SK-N-SH (cell line): ENCODE data around the gene RAC2. TPM values are rescaled to one million over a fixed set of nuclear protein-coding genes. Genes with fewer than 3 reads are reported as not detected.

ENCODE experiments used
- CTCF ChIA-PET: fragments of 300-600, 350-600 bp; formaldehyde crosslinking; extraction: SDS; loops from one replicate; lab custom pipeline; 2021; lab: Yijun Ruan, JAX
- POLR2A ChIA-PET: fragments of 350-600 bp; sonication (Branson Sonifier 250); formaldehyde crosslinking; extraction: SDS; loops from one replicate; lab custom pipeline; 2020; ENCODE audit warnings: antibody characterized with exemption, inconsistent platforms; lab: Yijun Ruan, JAX
- DNase-seq: peaks from one replicate; pipeline ENCODE4 v3.0.0; 2012
- H2AFZ ChIP-seq: fragments of 200-600 bp; sonication (generic); 2 replicates; pipeline ENCODE4 v1.8.1; 2016; ENCODE audit warnings: antibody characterized with exemption, mild to moderate bottlenecking, low read depth
- H3F3A ChIP-seq: fragments of 200-600 bp; sonication (generic); replicated peaks from 2 replicates; pipeline ENCODE3; 2016; ENCODE audit warnings: antibody characterized with exemption, mild to moderate bottlenecking; ENCODE audit not compliant: insufficient read depth
- H3K27ac ChIP-seq, 2 experiments: fragments of 200-500 bp in 1 of 2; fragments of 200-600 bp in 1 of 2; sonication (Bioruptor generic) in 1 of 2; sonication (generic), shearing (Covaris generic) in 1 of 2; 2 replicates each; pipeline versions ENCODE4 v1.5.1 to v1.6.1; 2014 to 2016; ENCODE audit warnings: low read depth in 2 of 2, inconsistent platforms in 1 of 2, low read length in 1 of 2, mild to moderate bottlenecking in 1 of 2, mixed read lengths in 1 of 2
- H3K27me3 ChIP-seq: fragments of 200-600 bp; sonication (generic), shearing (Covaris generic); 2 replicates; pipeline ENCODE4 v1.6.1; 2016; ENCODE audit warnings: mixed run types; ENCODE audit not compliant: insufficient read depth
- H3K36me3 ChIP-seq, 2 experiments: fragments of 200-500 bp in 1 of 2; fragments of 200-600 bp in 1 of 2; sonication (Bioruptor generic) in 1 of 2; sonication (generic) in 1 of 2; replicated peaks in 1 of 2; 2 replicates each; pipeline versions ENCODE3 to v1.5.1; 2014 to 2016; ENCODE audit warnings: low read length in 1 of 2, mild to moderate bottlenecking in 1 of 2; ENCODE audit not compliant: insufficient read depth in 2 of 2, control insufficient read depth in 1 of 2
- H3K4me1 ChIP-seq, 2 experiments: fragments of 200-500 bp in 1 of 2; fragments of 200-600 bp in 1 of 2; sonication (Bioruptor generic) in 1 of 2; sonication (generic), shearing (Covaris generic) in 1 of 2; 2 replicates each; pipeline versions ENCODE4 v1.5.1 to v1.6.1; 2014 to 2016; ENCODE audit warnings: low read depth in 1 of 2, low read length in 1 of 2, mixed run types in 1 of 2; ENCODE audit not compliant: insufficient read depth in 2 of 2, control insufficient read depth in 1 of 2
- H3K4me2 ChIP-seq: fragments of 200-600 bp; sonication (generic), shearing (Covaris generic); 2 replicates; pipeline ENCODE4 v1.6.1; 2017; ENCODE audit warnings: mixed run types
- H3K4me3 ChIP-seq, 2 experiments: fragments of 200-500 bp in 1 of 2; fragments of 200-600 bp in 1 of 2; sonication (Bioruptor generic) in 1 of 2; sonication (generic), shearing (Covaris generic) in 1 of 2; 2 replicates each; pipeline versions ENCODE4 v1.5.1 to v1.8.1; 2014 to 2016; ENCODE audit warnings: low read depth in 2 of 2, inconsistent platforms in 1 of 2, low read length in 1 of 2, mild to moderate bottlenecking in 1 of 2, mixed read lengths in 1 of 2, moderate library complexity in 1 of 2
- H3K79me2 ChIP-seq: fragments of 200-600 bp; sonication (generic); 2 replicates; pipeline ENCODE4 v1.8.1; 2017; ENCODE audit warnings: mild to moderate bottlenecking; ENCODE audit not compliant: insufficient read depth
- H3K9ac ChIP-seq: fragments of 200-600 bp; sonication (generic); 2 replicates; pipeline ENCODE4 v1.6.1; 2017; ENCODE audit warnings: mixed run types
- H3K9me2 ChIP-seq: fragments of 200-600 bp; sonication (generic); 2 replicates; pipeline ENCODE4 v1.6.1; 2017; ENCODE audit warnings: mixed run types
- H3K9me3 ChIP-seq: fragments of 200-600 bp; sonication (generic); 2 replicates; pipeline ENCODE4 v1.6.1; 2017; ENCODE audit warnings: mixed run types, mild to moderate bottlenecking, moderate library complexity
- H4K20me1 ChIP-seq: fragments of 200-600 bp; sonication (generic); 2 replicates; pipeline ENCODE4 v1.6.1; 2017; ENCODE audit warnings: mild to moderate bottlenecking, mixed run types; ENCODE audit not compliant: insufficient read depth
- CHD2 ChIP-seq: fragments of 150-350 bp; IDR thresholded peaks from 2 replicates; pipeline ENCODE4 v1.6.1; 2018; ENCODE audit warnings: low read length; ENCODE audit not compliant: partially characterized antibody
- ELF1 ChIP-seq: IDR thresholded peaks from 2 replicates; pipeline ENCODE4 v1.4.0; 2012
- EP300 ChIP-seq, 2 experiments: IDR thresholded peaks; 2 replicates each; pipeline versions ENCODE4 v1.4.0 to v1.6.1; 2012; ENCODE audit warnings: borderline replicate concordance in 1 of 2, low read depth in 1 of 2, low read length in 1 of 2
- FOSL2 ChIP-seq: IDR thresholded peaks from 2 replicates; pipeline ENCODE4 v1.4.0; 2012; ENCODE audit warnings: low read depth, mild to moderate bottlenecking, moderate library complexity, borderline replicate concordance
- FOXJ3 ChIP-seq: sonication (generic); formaldehyde crosslinking; IDR thresholded peaks from 2 replicates; pipeline ENCODE4 v1.5.1; 2020; ENCODE audit warnings: mild to moderate bottlenecking, missing genetic modification reagents
- GABPA ChIP-seq: IDR thresholded peaks from 2 replicates; pipeline ENCODE4 v1.4.0; 2012; ENCODE audit warnings: low read depth, mild to moderate bottlenecking
- GATA2 ChIP-seq: sonication (generic); formaldehyde crosslinking; IDR thresholded peaks from 2 replicates; pipeline ENCODE4 v1.5.0; 2020; ENCODE audit warnings: mild to moderate bottlenecking, missing genetic modification reagents
- JUND ChIP-seq: IDR thresholded peaks from 2 replicates; pipeline ENCODE4 v1.4.0; 2012
- MAX ChIP-seq: IDR thresholded peaks from 2 replicates; pipeline ENCODE4 v1.4.0; 2012; ENCODE audit warnings: low read depth
- MEF2A ChIP-seq: IDR thresholded peaks from 2 replicates; pipeline ENCODE4 v1.4.0; 2012; ENCODE audit warnings: low read depth, borderline replicate concordance
- MXI1 ChIP-seq: IDR thresholded peaks from 2 replicates; pipeline ENCODE4 v1.6.1; 2012; ENCODE audit warnings: mild to moderate bottlenecking, low read depth, low read length, improper control_type of control experiment
- NFIC ChIP-seq: IDR thresholded peaks from 2 replicates; pipeline ENCODE4 v1.4.0; 2012; ENCODE audit warnings: borderline replicate concordance
- NRF1 ChIP-seq: IDR thresholded peaks from 2 replicates; pipeline ENCODE4 v1.6.1; 2012; ENCODE audit warnings: low read depth, mild to moderate bottlenecking, low read length
- PBX3 ChIP-seq: IDR thresholded peaks from 2 replicates; pipeline ENCODE4; 2012
- POLR2AphosphoS5 ChIP-seq: IDR thresholded peaks from 2 replicates; pipeline ENCODE4 v1.6.1; 2012; ENCODE audit warnings: low read depth, low read length
- RCOR1 ChIP-seq: fragments of 150-350 bp; IDR thresholded peaks from 2 replicates; pipeline ENCODE4 v1.6.1; 2017; ENCODE audit warnings: antibody characterized with exemption, low read length
- REST ChIP-seq: IDR thresholded peaks from 2 replicates; pipeline ENCODE4 v1.6.1; 2012; ENCODE audit warnings: mild to moderate bottlenecking, low read depth, low read length, moderate library complexity
- RFX5 ChIP-seq: IDR thresholded peaks from 2 replicates; pipeline ENCODE4 v1.6.1; 2012; ENCODE audit warnings: mild to moderate bottlenecking, improper control_type of control experiment, low read length
- RXRA ChIP-seq: IDR thresholded peaks from 2 replicates; pipeline ENCODE4 v1.4.0; 2012; ENCODE audit warnings: low read depth, mild to moderate bottlenecking, borderline replicate concordance
- SIN3A ChIP-seq: IDR thresholded peaks from 2 replicates; pipeline ENCODE4 v1.6.1; 2012; ENCODE audit warnings: low read depth, mild to moderate bottlenecking, low read length, moderate library complexity, borderline replicate concordance
- SMC3 ChIP-seq: IDR thresholded peaks from 2 replicates; pipeline ENCODE4 v1.6.1; 2012; ENCODE audit warnings: low read depth, low read length, improper control_type of control experiment
- TAF1 ChIP-seq: IDR thresholded peaks from 2 replicates; pipeline ENCODE4 v1.6.1; 2012; ENCODE audit warnings: low read depth, mild to moderate bottlenecking, low read length, moderate library complexity, borderline replicate concordance
- WGBS: methylation state at CpG from one replicate; pipeline ENCODE4 v1.1.6; 2017; ENCODE audit warnings: low lambda C conversion rate; 5-methylcytosine and 5-hydroxymethylcytosine counted together
- polyA plus RNA-seq, 3 experiments: library from polyadenylated mRNA; depleted of rRNA; stranded (reverse); fragments of >200 nt; gene quantifications; 2 replicates each; pipeline ENCODE4 v1.2.3, GENCODE V29; 2012

RAC2 gene
- polyA plus RNA-seq, 1 of the 3 experiments (the other 2 are of a cell fraction) = 29.9 TPM

GRCh38 chr22:37223965-37224551, 20.0 kb downstream of the RAC2 start:
- POLR2A ChIA-PET = no interaction called here
- no peak overlapping the region for H3K9ac ChIP-seq
- no peak for TF ChIP-seq CHD2
- no peak for TF ChIP-seq POLR2AphosphoS5
- TF ChIP-seq RFX5 = no peak
- TF ChIP-seq NRF1 = no peak
- no peak for TF ChIP-seq ELF1
- no peak for TF ChIP-seq MXI1
- no peak for TF ChIP-seq RXRA
- TF ChIP-seq GABPA = no peak
- no peak for TF ChIP-seq FOXJ3 (CRISPR knock-in tag)
- TF ChIP-seq REST = no peak
- WGBS = 42% methylated on average over 3 of the region's 3 CpGs
- no peak overlapping the region for H3K4me3 ChIP-seq
- no peaks in the 10 kb centered on the region for H4K20me1 ChIP-seq
- no peaks in the 10 kb centered on the region for H3K36me3 ChIP-seq
- no peaks in the 10 kb centered on the region for H3K9me2 ChIP-seq
- H3K27ac ChIP-seq = no peak overlapping the region
- no peak overlapping the region for H3K4me2 ChIP-seq
- H3K79me2 ChIP-seq = no peaks in the 10 kb centered on the region
- H3K27me3 ChIP-seq = no peaks in the 10 kb centered on the region
- H3F3A ChIP-seq = peaks cover 15% of the 10 kb centered on the region
- CTCF ChIA-PET = interaction anchor here (2.1 to 3.4 kb wide), 2 partner anchors 24 to 37 kb away, joined by 10 read pairs; no protein-coding TSS in a partner anchor
- no peak overlapping the region for H2AFZ ChIP-seq
- H3K9me3 ChIP-seq = no peaks in the 10 kb centered on the region
- peaks cover 7 to 12% of the 10 kb centered on the region in 2 experiments; a peak in 3 of 4 replicates for H3K4me1 ChIP-seq
- DNase-seq = no peak

- Histone ChIP-seq H3K4me3 (no peak overlapping the region), H3F3A (peaks cover 5% of the 10 kb centered on the region), H3K27ac (no peak overlapping the region), H3K27me3 (no peaks in the 10 kb centered on the region; the same call in 1 of the 2 replicates), H3K9ac (no peak overlapping the region), H4K20me1 (no peaks in the 10 kb centered on the region), H3K36me3 (no peaks in the 10 kb centered on the region), H3K9me2 (no peaks in the 10 kb centered on the region), H3K79me2 (no peaks in the 10 kb centered on the region), H3K4me1 (no peaks in the 10 kb centered on the region), H3K4me2 (no peak overlapping the region), H3K9me3 (no peaks in the 10 kb centered on the region), H2AFZ (no peak overlapping the region)
- no peak for DNase-seq
- 80% methylated on average over 7 of the region's 8 CpGs for WGBS
- POLR2A ChIA-PET = no interaction called here
- CTCF ChIA-PET = interaction anchor here (0.9 to 3.4 kb wide), 2 partner anchors 23 to 37 kb away, joined by 3 to 10 read pairs; no protein-coding TSS in a partner anchor
- TF ChIP-seq SMC3 = no peak
- no peak for TF ChIP-seq FOSL2
- TF ChIP-seq TAF1 = no peak
- no peak for TF ChIP-seq POLR2AphosphoS5
- no peak for TF ChIP-seq PBX3
- TF ChIP-seq GATA2 (CRISPR knock-in tag) = no peak
- no peak for TF ChIP-seq CHD2
- TF ChIP-seq MAX = no peak
- no peak for TF ChIP-seq MEF2A
- TF ChIP-seq EP300 (IDR thresholded peaks at IDR 0.05; ENCODE audit: borderline replicate concordance in 1 of 2, low read depth in 1 of 2, low read length in 1 of 2) = no peak
- no peak for TF ChIP-seq NFIC
- TF ChIP-seq SIN3A = no peak
- TF ChIP-seq JUND = no peak
- no peak for TF ChIP-seq RCOR1
- no peak for TF ChIP-seq ELF1
These were observed 21.6 kb downstream of the RAC2 start for GRCh38 chr22:37222440-37222971.
